GM23338 (cell line): ENCODE results near the gene ARCN1. TPM values are rescaled to one million over a fixed set of nuclear protein-coding genes. Genes with fewer than 3 reads are reported as not detected.

ENCODE experiments used
- ATAC-seq: fragments of 200-7000 bp; cut with Tn5 transposase; 3 replicates; pipeline ENCODE4 v1.9.1; 2020
- DNase-seq: peaks from one replicate; pipeline ENCODE4 v3.0.0-alpha.2; 2015; ENCODE audit warnings: low spot score
- H2AFZ ChIP-seq: fragments of 200-600 bp; sonication (generic); 2 replicates; pipeline ENCODE4 v1.8.0; 2016; ENCODE audit warnings: antibody characterized with exemption, mild to moderate bottlenecking, moderate library complexity
- H3F3A ChIP-seq: fragments of 200-600 bp; sonication (generic); replicated peaks from 2 replicates; pipeline ENCODE4 v1.8.0; 2017; ENCODE audit warnings: antibody characterized with exemption, mixed run types, low read depth
- H3K27ac ChIP-seq: fragments of 200-600 bp; sonication (generic); 2 replicates; pipeline ENCODE4 v1.6.1; 2016; ENCODE audit warnings: low read depth
- H3K27me3 ChIP-seq: fragments of 200-600 bp; sonication (generic); 2 replicates; pipeline ENCODE4 v1.8.0; 2016; ENCODE audit warnings: mild to moderate bottlenecking, mixed run types, moderate library complexity; ENCODE audit not compliant: insufficient read depth
- H3K36me3 ChIP-seq: fragments of 200-600 bp; sonication (generic); 2 replicates; pipeline ENCODE4 v1.8.0; 2016; ENCODE audit warnings: mild to moderate bottlenecking; ENCODE audit not compliant: insufficient read depth
- H3K4me1 ChIP-seq: fragments of 200-600 bp; sonication (generic); 2 replicates; pipeline ENCODE4 v1.8.0; 2016; ENCODE audit warnings: mild to moderate bottlenecking, moderate library complexity; ENCODE audit not compliant: insufficient read depth
- H3K4me2 ChIP-seq: fragments of 200-600 bp; sonication (generic); 2 replicates; pipeline ENCODE4 v1.7.1; 2017; ENCODE audit warnings: mixed run types
- H3K4me3 ChIP-seq: fragments of 200-600 bp; sonication (generic); 2 replicates; pipeline ENCODE4 v1.6.1; 2016; ENCODE audit warnings: mixed run types
- H3K79me2 ChIP-seq: fragments of 200-600 bp; sonication (generic); replicated peaks from 2 replicates; pipeline ENCODE4 v1.8.0; 2017; ENCODE audit warnings: mild to moderate bottlenecking; ENCODE audit not compliant: insufficient read depth
- H3K9me2 ChIP-seq: fragments of 200-600 bp; sonication (generic); 2 replicates; pipeline ENCODE4 v1.8.0; 2017; ENCODE audit not compliant: insufficient read depth
- H4K20me1 ChIP-seq: fragments of 200-600 bp; sonication (generic); replicated peaks from 2 replicates; pipeline ENCODE4 v1.8.0; 2017; ENCODE audit warnings: mild to moderate bottlenecking; ENCODE audit not compliant: insufficient read depth
- H3K27ac Mint-ChIP-seq: 2 replicates; pipeline ENCODE4 v1.8.0; 2020; ENCODE audit warnings: inconsistent platforms, mild to moderate bottlenecking, moderate library complexity, mixed read lengths
- H3K27me3 Mint-ChIP-seq: 3 replicates; pipeline ENCODE4 v1.8.0; 2022; ENCODE audit warnings: low read depth, mild to moderate bottlenecking, moderate library complexity, mixed read lengths, inconsistent platforms; ENCODE audit not compliant: insufficient read depth, poor library complexity
- H3K36me3 Mint-ChIP-seq: 3 replicates; pipeline ENCODE4 v1.8.0; 2021; ENCODE audit warnings: low read depth, mild to moderate bottlenecking, inconsistent platforms, moderate library complexity, mixed read lengths
- H3K4me1 Mint-ChIP-seq: 3 replicates; pipeline ENCODE4 v1.8.0; 2020; ENCODE audit warnings: mild to moderate bottlenecking, inconsistent platforms, mixed read lengths
- H3K4me3 Mint-ChIP-seq: 3 replicates; pipeline ENCODE4 v1.8.0; 2021; ENCODE audit warnings: moderate library complexity, mild to moderate bottlenecking, inconsistent platforms, mixed read lengths
- H3K9me3 Mint-ChIP-seq: 3 replicates; pipeline ENCODE4 v1.8.0; 2020; ENCODE audit warnings: moderate library complexity, mild to moderate bottlenecking, inconsistent platforms, mixed read lengths
- CREB1 ChIP-seq: fragments of 250-450 bp; sonication (Bioruptor Pico); IDR thresholded peaks from 2 replicates; pipeline ENCODE4 v1.5.0; 2020; ENCODE audit warnings: low read depth, mild to moderate bottlenecking, moderate library complexity
- CTCF ChIP-seq, 2 experiments: fragments of 200-600 bp in 1 of 2; sonication (generic) in 1 of 2; conservative IDR thresholded peaks; 2 replicates each; pipeline versions ENCODE4 v1.5.1 to v1.6.1; 2016 to 2017; ENCODE audit warnings: antibody characterized with exemption in 2 of 2, low read depth in 2 of 2, mild to moderate bottlenecking in 2 of 2, moderate library complexity in 1 of 2
- ETS1 ChIP-seq: IDR thresholded peaks from 2 replicates; pipeline ENCODE4 v1.6.1; 2016; ENCODE audit warnings: antibody characterized with exemption
- EZH2 ChIP-seq: fragments of 200-600 bp; sonication (generic); IDR thresholded peaks from one replicate; pipeline ENCODE4 v1.8.0; 2017; ENCODE audit warnings: antibody characterized with exemption, mild to moderate bottlenecking, low read depth; ENCODE audit not compliant: unreplicated experiment
- JUNB ChIP-seq: IDR thresholded peaks from one replicate; pipeline ENCODE4 v1.6.1; 2016; ENCODE audit warnings: antibody characterized with exemption; ENCODE audit not compliant: unreplicated experiment
- NANOG ChIP-seq: IDR thresholded peaks from 2 replicates; pipeline ENCODE4 v1.6.1; 2016; ENCODE audit warnings: antibody characterized with exemption, borderline replicate concordance
- POLR2AphosphoS5 ChIP-seq: IDR thresholded peaks from 2 replicates; pipeline ENCODE4 v1.6.1; 2016; ENCODE audit warnings: antibody characterized with exemption, low read depth
- REST ChIP-seq: IDR thresholded peaks from one replicate; pipeline ENCODE4 v1.6.1; 2018; ENCODE audit warnings: antibody characterized with exemption; ENCODE audit not compliant: unreplicated experiment
- STAT1 ChIP-seq: IDR thresholded peaks from one replicate; pipeline ENCODE4 v1.6.1; 2016; ENCODE audit warnings: antibody characterized with exemption; ENCODE audit not compliant: unreplicated experiment
- ZNF331 ChIP-seq: fragments of 250-450 bp; sonication (Bioruptor Pico); IDR thresholded peaks from 2 replicates; pipeline ENCODE4 v1.5.0; 2020; ENCODE audit warnings: low read depth, mild to moderate bottlenecking, moderate library complexity
- polyA plus RNA-seq: library from polyadenylated mRNA; unstranded; fragments of >200 nt; fragmentation: Nextera tagmentation; extraction: Ambion mirVana; gene quantifications from 2 replicates; pipeline ENCODE4 v1.2.1, GENCODE V29; 2016
- total RNA-seq: library from RNA; depleted of rRNA; stranded (reverse); fragments of >200 nt; shearing (Covaris generic); gene quantifications from 2 replicates; pipeline ENCODE4 v1.2.3, GENCODE V29; 2014

Gene ARCN1
- total and polyA plus RNA-seq, 2 experiments from 2014 or later: 79.9 to 106 TPM

GRCh38 chr11:118625976-118626375 is 53.8 kb downstream of the ARCN1 start (continued):
- TF ChIP-seq POLR2AphosphoS5 (no peak), CREB1 (no peak), EZH2 (no peak)

GRCh38 chr11:118627566-118627965 is 55.4 kb downstream of the ARCN1 start:
- TF ChIP-seq ZNF331 (CRISPR knock-in tag) (no peak), POLR2AphosphoS5 (no peak), STAT1 (no peak), JUNB (no peak), EZH2 (no peak), REST (no peak), NANOG (no peak), ETS1 (no peak), CTCF (conservative IDR thresholded peaks at IDR 0.05; ENCODE audit: low read depth in 2 of 2) (no peak)
- H3K4me1 ChIP-seq: peaks cover 5% of the 10 kb centered on the region
- H4K20me1 ChIP-seq: peaks cover 7% of the 10 kb centered on the region

More at GRCh38 chr11:118627566-118627965, 55.4 kb downstream of the ARCN1 start:
- Mint-ChIP-seq H3K36me3 (peaks cover 42% of the 10 kb centered on the region), H3K4me1 (peaks cover 16% of the 10 kb centered on the region), H3K27ac (no peak overlapping the region), H3K9me3 (no peaks in the 10 kb centered on the region), H3K4me3 (no peak overlapping the region), H3K27me3 (peaks cover 11% of the 10 kb centered on the region)
- Histone ChIP-seq H3K27me3 (no peaks in the 10 kb centered on the region), H3K4me3 (no peak overlapping the region), H3K9me2 (no peaks in the 10 kb centered on the region), H3K79me2 (peaks cover 17% of the 10 kb centered on the region), H2AFZ (no peak overlapping the region), H3K27ac (no peak overlapping the region), H3K36me3 (peaks cover 10% of the 10 kb centered on the region; the same call in 1 of the 2 replicates), H3K4me2 (no peak overlapping the region), H3F3A (no peaks in the 10 kb centered on the region)
- no peak for DNase-seq
- ATAC-seq: no peak
